Esophagus muscularis mucosa (tissue), 3 donors: ENCODE measurements around the gene USHBP1.

Experiments
- CTCF ChIP-seq, 3 experiments: fragments of 200-600 bp in 2 of 3; fragments of 450-650 bp in 1 of 3; sonication (generic) in 2 of 3; IDR thresholded peaks; one replicate each; pipeline ENCODE4 v1.5.1; 2017 to 2019; ENCODE audit warnings: antibody characterized with exemption in 3 of 3, mild to moderate bottlenecking in 2 of 3, moderate library complexity in 1 of 3
- POLR2A ChIP-seq: fragments of 450-650 bp; IDR thresholded peaks from one replicate; pipeline ENCODE4 v1.6.1; 2017; ENCODE audit warnings: antibody characterized with exemption, moderate library complexity, mild to moderate bottlenecking, low read depth
- POLR2AphosphoS5 ChIP-seq, 2 donors: sonication (generic); formaldehyde crosslinking; IDR thresholded peaks; one replicate each; pipeline ENCODE4 v1.6.1; 2017; ENCODE audit warnings: antibody characterized with exemption in 2 of 2

- TF ChIP-seq CTCF (IDR thresholded peaks at IDR 0.05) (no peak), POLR2A (no peak), POLR2AphosphoS5 (IDR thresholded peaks at IDR 0.05) (no peak)
These were observed 29.6 kb downstream of the USHBP1 start for GRCh38 chr19:17234911-17235299.
